ENCODE results near the gene CDH22. TPM values are rescaled to one million over a fixed set of nuclear protein-coding genes. Genes with fewer than 3 reads are reported as not detected.

The CDH22 gene
- total and polyA plus RNA-seq, 10 of the 15 experiments (the other 5 are each of a cell fraction or from before 2014, with no cell fraction given): not detected

- TF ChIP-seq RAD21 (IDR thresholded peaks at IDR 0.05; ENCODE audit: insufficient read depth, low read depth, low read length) (no peak), PBX3 (IDR thresholded peaks at IDR 0.05; ENCODE audit: insufficient replicate concordance, low read depth, low read length) (peak; percentile 13), ZNF274 (IDR thresholded peaks at IDR 0.05; ENCODE audit: insufficient read depth, insufficient read length) (no peak), SP1 (IDR thresholded peaks at IDR 0.05; ENCODE audit: low read depth, low read length) (no peak), MYC (IDR thresholded peaks at IDR 0.05; ENCODE audit: insufficient read depth, insufficient read length, insufficient replicate concordance, low read length, severe bottlenecking) (no peak), ZBTB33 (IDR thresholded peaks at IDR 0.05) (no peak), REST (IDR thresholded peaks at IDR 0.05; ENCODE audit: low read depth, low read length) (no peak), CEBPB (IDR thresholded peaks at IDR 0.05; ENCODE audit: borderline replicate concordance in 1 of 2, low read depth in 2 of 2, low read length in 2 of 2) (no peak), YY1 (IDR thresholded peaks at IDR 0.05; ENCODE audit: low read depth, low read length) (0 out of 2 replicates have a peak, but pooled peaks have one; percentile 29), POLR2A (IDR thresholded peaks at IDR 0.05; ENCODE audit: low read depth, low read length) (no peak; the same call in 1 of the 2 replicates), HDAC6 (IDR thresholded peaks at IDR 0.05; ENCODE audit: unreplicated experiment) (no peak), ATF7 (IDR thresholded peaks at IDR 0.05; ENCODE audit: low read depth) (no peak), HSF1 (IDR thresholded peaks at IDR 0.05; ENCODE audit: low read depth, low read length) (no peak)
Measured at GRCh38 chr20:46351357-46352058, 43.2 kb upstream of the CDH22 start (continued).

Data from GM12878 (cell line).